Smooth muscle cell of the pulmonary artery (primary cell): ENCODE data around the gene WIPF1. TPM values are rescaled to one million over a fixed set of nuclear protein-coding genes. Genes with fewer than 3 reads are reported as not detected.

Experiments used
- total RNA-seq: library from RNA; depleted of rRNA; stranded (reverse); fragments of >200 nt; gene quantifications from 2 replicates; pipeline ENCODE4 v1.2.3, GENCODE V29; 2014

The WIPF1 gene, protein sequence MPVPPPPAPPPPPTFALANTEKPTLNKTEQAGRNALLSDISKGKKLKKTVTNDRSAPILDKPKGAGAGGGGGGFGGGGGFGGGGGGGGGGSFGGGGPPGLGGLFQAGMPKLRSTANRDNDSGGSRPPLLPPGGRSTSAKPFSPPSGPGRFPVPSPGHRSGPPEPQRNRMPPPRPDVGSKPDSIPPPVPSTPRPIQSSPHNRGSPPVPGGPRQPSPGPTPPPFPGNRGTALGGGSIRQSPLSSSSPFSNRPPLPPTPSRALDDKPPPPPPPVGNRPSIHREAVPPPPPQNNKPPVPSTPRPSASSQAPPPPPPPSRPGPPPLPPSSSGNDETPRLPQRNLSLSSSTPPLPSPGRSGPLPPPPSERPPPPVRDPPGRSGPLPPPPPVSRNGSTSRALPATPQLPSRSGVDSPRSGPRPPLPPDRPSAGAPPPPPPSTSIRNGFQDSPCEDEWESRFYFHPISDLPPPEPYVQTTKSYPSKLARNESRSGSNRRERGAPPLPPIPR
- total RNA-seq, result 16.9 and 20.5 TPM in 2 replicates

DNA sequence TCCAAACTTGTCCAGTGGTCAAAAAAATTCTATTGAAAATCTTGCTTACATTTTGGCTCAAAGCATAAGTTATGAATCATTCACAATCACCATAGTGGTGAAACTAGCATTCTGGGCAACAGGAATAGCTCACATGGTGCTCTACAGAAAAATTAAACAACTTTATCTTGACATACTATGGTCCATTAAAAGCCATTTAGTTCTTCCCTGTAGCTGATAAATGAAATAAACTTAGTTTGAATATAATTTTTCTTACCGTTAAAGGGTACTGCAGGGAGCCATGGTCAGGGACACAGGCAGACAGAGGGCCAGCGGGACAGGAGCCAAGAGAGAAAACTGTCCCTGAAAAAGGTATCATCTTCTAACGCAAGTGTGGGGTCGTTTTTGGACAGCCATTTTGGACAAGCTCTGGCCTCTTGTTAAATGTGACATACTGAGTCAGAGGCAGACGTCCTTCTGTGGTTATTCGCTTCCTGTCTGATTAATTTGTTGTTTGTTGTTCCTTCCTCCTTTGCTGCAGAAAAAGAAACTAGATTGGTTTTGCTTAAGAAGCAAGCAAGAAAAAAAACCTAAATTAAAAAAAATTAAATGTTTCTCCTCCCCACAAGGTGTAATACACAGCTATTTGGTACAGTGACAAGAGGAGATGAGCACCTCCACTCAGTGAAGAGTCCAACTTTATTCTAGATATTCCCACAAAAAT lies at the start of gene WIPF1:
Gene WIPF1, minus strand, starts transcription at position 460 of the 703 bp plus-strand sequence. CDS start 12,231 bp downstream, outside the sequence.

Other genes starting within 250 kb of the WIPF1 start
- gene SCRN3, start 202.1 kb downstream of the WIPF1 start, total RNA-seq, result 29.6 and 32.9 TPM in 2 replicates
- gene GPR155, start 110.8 kb downstream of the WIPF1 start, total RNA-seq, result 9.3 and 10.4 TPM in 2 replicates
- 0.10 and 0.33 TPM in 2 replicates for gene CHRNA1, start 166.7 kb upstream of the WIPF1 start, total RNA-seq